GM19395 (cell line): ENCODE data around the gene THBS3.
"Not testable (repeated sequence)": the region's sequence is repeated elsewhere in the genome, so short reads cannot be mapped to it uniquely, and the experiment has no call there.

Source experiments
- ATAC-seq: cut with Tn5 transposase; IDR thresholded peaks from one replicate; pipeline ENCODE4 v1.9.1; 2021; ENCODE audit warnings: mild to moderate bottlenecking, moderate library complexity; ENCODE audit not compliant: unreplicated experiment

THBS3 gene

DNA sequence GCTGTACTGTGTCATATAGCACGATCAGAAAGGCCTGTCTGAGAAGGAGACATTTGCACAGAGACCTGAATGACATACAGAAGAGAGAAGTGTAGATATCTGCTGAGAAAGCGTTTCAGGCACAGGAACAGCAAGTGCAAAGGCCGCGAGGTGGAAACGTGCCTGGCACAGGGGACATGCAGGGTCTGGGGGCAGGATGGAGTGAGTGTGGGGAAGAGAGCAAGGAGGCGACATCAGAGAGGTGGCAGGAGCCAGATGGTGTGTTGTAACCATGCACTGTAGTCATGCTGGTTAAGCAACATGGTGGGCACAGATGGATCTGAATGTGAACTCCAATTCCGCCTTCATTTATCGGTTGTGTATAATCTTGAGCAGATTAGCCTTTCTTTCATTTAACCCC, 47.6 kb downstream of the THBS3 start:
- ATAC-seq = no peak

DNA sequence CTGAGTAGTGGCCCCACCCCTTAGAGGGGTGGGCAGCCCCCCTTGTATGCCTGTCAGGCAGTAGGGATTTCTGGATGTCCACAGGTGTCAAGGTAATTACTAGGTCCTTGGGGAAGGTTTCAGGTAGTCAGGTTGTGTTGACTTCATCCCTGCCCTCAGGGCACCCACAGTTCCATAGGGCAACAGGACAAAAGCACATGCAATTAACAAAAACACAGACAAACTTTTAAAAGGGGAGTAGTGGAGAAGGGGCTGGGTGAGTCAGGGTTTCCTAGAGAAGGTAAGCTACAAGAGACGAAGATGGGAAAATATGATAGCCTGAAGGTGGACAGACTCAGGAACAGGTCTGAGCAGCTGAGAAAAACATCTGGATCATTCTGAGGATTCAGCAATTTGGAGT, 48.7 kb downstream of the THBS3 start:
- ATAC-seq = no peak

DNA sequence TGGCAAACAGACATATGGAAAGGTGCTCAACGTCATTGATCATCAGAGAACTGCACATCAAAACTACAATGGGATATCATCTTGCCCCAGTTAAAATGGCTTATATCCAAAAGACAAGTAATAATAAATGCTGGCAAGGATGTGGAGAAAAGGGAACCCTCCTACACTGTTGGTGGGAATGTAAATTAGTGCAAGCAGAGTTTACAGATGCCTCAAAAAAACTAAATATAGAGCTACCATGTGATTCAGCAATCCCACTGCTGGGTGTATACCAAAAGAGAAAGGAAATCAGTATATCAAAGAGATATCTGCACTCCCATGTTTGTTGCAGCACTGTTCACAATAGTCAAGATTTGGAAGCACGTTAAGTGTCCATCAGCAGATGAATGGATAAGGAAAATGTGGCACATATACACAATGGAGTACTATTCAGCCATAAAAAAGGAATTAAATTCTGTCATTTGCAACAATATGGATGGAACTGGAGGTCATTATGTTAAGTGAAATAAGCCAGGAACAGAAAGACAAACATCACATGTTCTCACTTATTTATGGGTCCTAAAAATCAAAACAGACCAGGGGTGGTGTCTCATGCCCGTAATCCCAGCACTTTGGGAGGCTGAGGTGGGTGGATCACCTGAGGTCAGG, 51.6 kb downstream of the THBS3 start:
- not testable (repeated sequence) for ATAC-seq
